ENCODE measurements around the gene NTNG2.

- TF ChIP-seq CTCF (CRISPR knock-in tag; IDR thresholded peaks at IDR 0.05) (no peak), NCOA5 (CRISPR knock-in tag; IDR thresholded peaks at IDR 0.05) (no peak), KDM4B (CRISPR knock-in tag; IDR thresholded peaks at IDR 0.05) (no peak), ZBTB26 (CRISPR knock-in tag; IDR thresholded peaks at IDR 0.05; ENCODE audit: borderline replicate concordance) (no peak), ZNF251 (CRISPR knock-in tag; IDR thresholded peaks at IDR 0.05) (no peak), PRDM4 (CRISPR knock-in tag; IDR thresholded peaks at IDR 0.05; ENCODE audit: borderline replicate concordance) (no peak), CEBPB (IDR thresholded peaks at IDR 0.05; ENCODE audit: borderline replicate concordance, low read depth, low read length) (no peak), RBM22 (optimal IDR thresholded peaks at IDR 0.05; ENCODE audit: low read length) (no peak)
Measured at GRCh38 chr9:132260846-132261245, 99.0 kb downstream of the NTNG2 start.

Measured in HepG2 (cell line).